SW480 (cell line): ENCODE measurements around the gene ADAM19.
A peak's percentile ranks its signal among the peaks of the same experiment; 100 is the strongest.
"Not testable (repeated sequence)": the region's sequence is repeated elsewhere in the genome, so short reads cannot be mapped to it uniquely, and the experiment has no call there.

Experiments used
- DNase-seq: peaks from one replicate; pipeline ENCODE4 v3.0.0-alpha.2; 2016; ENCODE audit warnings: low spot score

Gene ADAM19

GRCh38 chr5:157463081-157463480 is 112.5 kb downstream of the ADAM19 start:
- DNase-seq, result no peak

GRCh38 chr5:157460921-157461792 is 114.4 kb downstream of the ADAM19 start:
- no peak for DNase-seq

- peak; percentile 33 for DNase-seq
Measured at GRCh38 chr5:157459715-157460599, 115.6 kb downstream of the ADAM19 start, which contains the start of gene NIPAL4. Gene NIPAL4, plus strand, starts transcription at chr5:157460213. Its CDS starts 108 bp downstream, at chr5:157460321.

DNA sequence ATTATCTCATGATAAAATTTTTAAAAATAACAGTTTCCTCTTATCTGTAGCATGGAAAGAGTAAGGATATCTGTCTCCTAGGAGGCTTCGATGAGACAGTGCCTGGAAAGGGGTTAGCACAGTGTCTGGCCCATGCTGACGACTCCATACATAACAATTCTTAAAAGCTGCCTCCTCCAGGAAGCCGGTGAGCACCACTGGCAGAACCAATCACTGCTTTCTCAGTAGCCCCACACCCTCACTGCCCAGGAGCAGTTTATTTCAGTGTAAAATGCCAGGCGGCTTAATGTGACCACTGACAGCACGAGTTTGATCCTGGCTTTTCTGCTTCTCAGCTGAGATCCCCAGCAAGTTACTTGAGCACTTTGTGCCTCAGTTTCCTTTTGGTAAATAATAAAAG is 116.7 kb downstream of the ADAM19 start:
- no peak for DNase-seq

GRCh38 chr5:157457391-157457790 is 118.2 kb downstream of the ADAM19 start:
- no peak for DNase-seq

GRCh38 chr5:157456301-157456700 is 119.3 kb downstream of the ADAM19 start:
- no peak for DNase-seq

GRCh38 chr5:157455057-157455456 is 120.5 kb downstream of the ADAM19 start:
- no peak for DNase-seq

GRCh38 chr5:157454273-157454672 is 121.3 kb downstream of the ADAM19 start:
- DNase-seq, result no peak

- DNase-seq, result no peak
Measured at GRCh38 chr5:157451806-157452205, 123.8 kb downstream of the ADAM19 start.

- no peak for DNase-seq
Measured at GRCh38 chr5:157450024-157450423, 125.6 kb downstream of the ADAM19 start.

GRCh38 chr5:157449011-157449723 is 126.4 kb downstream of the ADAM19 start:
- no peak for DNase-seq

GRCh38 chr5:157447201-157447637 is 128.4 kb downstream of the ADAM19 start:
- DNase-seq, result no peak

DNA sequence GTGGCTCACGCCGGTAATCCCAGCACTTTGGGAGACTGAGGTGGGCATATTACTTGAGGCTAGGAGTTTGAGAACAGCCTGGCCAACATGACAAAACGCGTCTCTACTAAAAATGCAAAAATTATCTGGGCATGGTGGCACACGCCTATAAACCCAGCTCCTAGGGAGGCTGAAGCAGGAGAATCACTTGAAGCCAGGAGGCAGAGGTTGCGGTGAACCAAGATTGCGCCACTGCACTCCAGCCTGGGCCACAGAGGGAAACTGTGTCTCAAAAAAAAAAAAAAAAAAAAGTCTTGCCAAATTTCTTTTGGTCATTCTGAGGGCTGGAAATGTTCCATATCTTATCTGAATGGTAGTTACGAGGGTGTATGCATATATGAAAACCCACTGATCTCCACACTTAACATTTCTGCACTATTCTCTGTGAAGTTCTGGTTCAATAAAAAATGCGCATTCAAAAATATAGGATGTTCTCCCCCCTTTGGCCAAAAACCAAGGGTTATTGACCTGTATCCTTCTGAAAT is 129.1 kb downstream of the ADAM19 start:
- DNase-seq, result no peak

- DNase-seq, result no peak
Measured at GRCh38 chr5:157445745-157446411, 129.7 kb downstream of the ADAM19 start.

- DNase-seq, result no peak
Measured at GRCh38 chr5:157444224-157444623, 131.4 kb downstream of the ADAM19 start.

- no peak for DNase-seq
Measured at GRCh38 chr5:157443041-157443549, 132.5 kb downstream of the ADAM19 start.

- DNase-seq, result no peak
Measured at GRCh38 chr5:157434096-157434495, 141.5 kb downstream of the ADAM19 start.

DNA sequence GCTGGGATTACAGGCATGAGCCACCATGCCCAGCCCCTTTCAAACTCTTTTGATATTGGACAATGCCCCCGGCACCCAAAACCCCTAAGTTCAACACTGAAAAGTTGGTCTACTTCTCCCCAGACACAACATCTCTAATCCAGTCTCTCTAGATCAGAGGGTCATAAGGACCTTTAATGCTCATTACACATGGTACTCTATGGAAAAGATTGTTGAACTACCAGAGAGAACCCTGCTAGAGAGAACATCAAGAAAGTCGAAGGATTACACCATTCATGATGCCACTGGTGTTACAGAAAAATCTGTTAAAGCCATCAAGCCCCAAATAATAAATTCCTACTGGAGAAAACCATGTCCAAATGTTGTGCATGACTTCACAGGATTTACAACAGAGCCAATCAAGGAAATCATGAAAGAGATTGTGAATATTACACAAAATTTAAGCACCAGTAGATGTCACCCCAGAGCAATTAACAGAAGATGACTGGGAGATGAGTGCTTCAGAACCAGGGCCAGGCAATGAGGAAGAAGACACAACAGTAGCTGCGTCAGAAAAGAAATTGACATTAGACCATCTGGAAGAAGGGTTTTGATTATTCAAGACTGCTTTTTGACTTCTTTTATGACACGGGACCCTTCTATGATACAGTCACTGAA is 143.9 kb downstream of the ADAM19 start:
- DNase-seq, result peak; percentile 80

GRCh38 chr5:157429920-157430319 is 145.7 kb downstream of the ADAM19 start:
- DNase-seq, result not testable (repeated sequence)
